Measurements from ENCODE around the gene MOB4. TPM values are rescaled to one million over a fixed set of nuclear protein-coding genes. Genes with fewer than 3 reads are reported as not detected.

Gene MOB4
- total RNA-seq (2022; extraction: Qiagen RNA extraction; ENCODE audit: low read depth), result 7.3 to 38.8 TPM (median 28.8 TPM) in 5 replicates

DNA sequence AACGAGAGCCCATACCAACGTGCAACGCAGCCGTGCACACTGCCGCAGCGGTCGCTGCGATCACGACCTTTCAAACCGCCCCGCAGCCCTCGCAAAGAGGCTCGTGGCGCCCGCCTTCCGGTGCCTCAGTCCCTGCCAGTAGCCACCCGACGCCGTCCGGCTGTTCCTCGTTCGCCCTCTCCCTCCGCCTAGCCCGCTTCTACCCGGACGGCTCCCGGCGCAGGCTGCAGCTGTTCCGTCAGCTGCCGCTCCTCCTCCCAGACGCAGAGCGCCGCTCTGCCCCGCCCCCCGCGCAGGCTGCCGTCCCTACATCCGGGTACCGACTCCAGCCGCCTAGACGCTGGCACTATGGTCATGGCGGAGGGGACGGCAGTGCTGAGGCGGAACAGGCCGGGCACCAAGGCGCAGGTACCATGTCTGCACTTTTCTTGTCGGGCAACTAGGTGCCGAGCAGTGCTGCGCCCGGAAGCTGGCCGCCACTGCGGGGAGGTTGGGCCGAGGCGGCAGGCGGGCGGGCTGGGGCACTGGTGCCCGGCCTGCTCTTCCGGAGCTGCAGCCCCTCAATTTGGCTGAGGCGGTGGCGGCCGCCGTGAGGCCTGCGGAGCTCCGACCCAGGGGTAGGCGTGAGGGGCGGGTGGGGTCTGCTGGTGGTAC lies at the start of gene MOB4:
MOB4 (plus strand) TSS at position 328 of the 654 bp plus-strand sequence; CDS start at position 349, 21 bp downstream.

DNA sequence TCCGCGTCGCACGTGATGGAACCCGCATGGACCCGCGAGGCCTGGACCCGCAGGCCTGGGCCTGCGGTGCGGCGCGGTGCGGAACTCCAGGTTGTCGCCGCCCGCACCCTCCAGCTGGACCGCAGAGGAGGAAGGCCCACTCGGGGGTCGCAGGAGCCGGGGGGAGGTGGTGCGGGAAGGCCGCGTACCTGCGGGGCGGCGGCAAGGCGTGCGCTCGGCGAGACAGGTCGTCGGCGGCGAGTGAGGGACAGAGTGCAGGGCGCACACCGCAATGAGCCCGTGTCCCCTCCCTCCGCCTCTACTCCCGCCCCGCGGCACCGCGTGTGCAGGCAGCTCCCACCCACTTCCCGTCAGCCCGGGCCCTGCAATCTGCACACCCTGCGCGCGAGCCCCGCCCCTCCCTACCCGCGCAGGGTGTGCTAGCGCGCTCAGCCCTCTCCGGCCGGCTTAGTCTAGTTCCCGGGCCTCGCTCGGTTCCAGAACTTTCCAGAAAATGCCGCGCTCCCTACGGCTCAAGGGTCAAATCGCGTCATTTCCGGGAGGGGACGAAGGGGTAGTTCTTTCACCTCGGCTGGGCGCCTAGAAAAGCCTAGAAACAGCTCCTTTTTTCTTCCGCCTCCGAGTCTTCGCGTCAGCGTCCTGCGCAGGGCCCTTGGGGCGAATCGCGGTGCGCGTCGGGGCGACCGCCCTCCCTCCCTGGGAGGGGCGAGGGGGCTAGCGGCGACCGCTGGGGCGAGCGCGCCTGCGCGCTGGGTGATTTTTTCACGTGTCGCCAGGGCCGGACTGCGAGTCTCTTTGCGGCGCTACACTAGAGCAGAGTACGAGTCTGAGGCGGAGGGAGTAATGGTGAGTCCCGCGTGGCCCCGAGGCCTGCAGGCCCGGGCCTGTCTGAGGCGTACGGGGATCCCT lies 16.0 kb upstream of the MOB4 start, which contains the start of the genes HSPD1 and HSPE1:
HSPD1 (minus strand) TSS at position 247 of the 909 bp plus-strand sequence. CDS start 992 bp downstream, outside the sequence.
HSPE1 (plus strand) TSS at position 786 of the 909 bp plus-strand sequence; CDS start at position 844, 58 bp downstream.

Other genes with a start within 250 kb of the MOB4 start
- gene ANKRD44, start 205.3 kb upstream of the MOB4 start, total RNA-seq (2022; extraction: Qiagen RNA extraction; ENCODE audit: low read depth), result 0.78 to 2.5 TPM (median 1.5 TPM) in 5 replicates
- 115 to 140 TPM (median 121 TPM) in 5 replicates for gene SF3B1, start 81.0 kb upstream of the MOB4 start, total RNA-seq (2022; extraction: Qiagen RNA extraction; ENCODE audit: low read depth)
- gene COQ10B, start 62.5 kb upstream of the MOB4 start, total RNA-seq (2022; extraction: Qiagen RNA extraction; ENCODE audit: low read depth), result 9.5 to 24.6 TPM (median 19.6 TPM) in 5 replicates
- 534 to 719 TPM (median 649 TPM) in 5 replicates for gene HSPD1, start 16.2 kb upstream of the MOB4 start, total RNA-seq (2022; extraction: Qiagen RNA extraction; ENCODE audit: low read depth)
- gene HSPE1, start 15.7 kb upstream of the MOB4 start, total RNA-seq (2022; extraction: Qiagen RNA extraction; ENCODE audit: low read depth), result 453 to 975 TPM (median 543 TPM) in 5 replicates
- gene RFTN2, start 159.5 kb downstream of the MOB4 start, total RNA-seq (2022; extraction: Qiagen RNA extraction; ENCODE audit: low read depth), result not detected in 5 replicates
- 10.6 to 12.6 TPM (median 11.4 TPM) in 5 replicates for gene MARS2, start 189.3 kb downstream of the MOB4 start, total RNA-seq (2022; extraction: Qiagen RNA extraction; ENCODE audit: low read depth)

Data from A549 treated with RU486 at 1 μM for 4 hours (cell line).